HG02840 (cell line): ENCODE results near the gene IL6.
"Not testable (repeated sequence)": the region's sequence is repeated elsewhere in the genome, so short reads cannot be mapped to it uniquely, and the experiment has no call there.

Experiments used
- ATAC-seq: cut with Tn5 transposase; IDR thresholded peaks from one replicate; pipeline ENCODE4 v1.9.1; 2021; ENCODE audit warnings: mild to moderate bottlenecking, moderate library complexity, moderate number of reproducible peaks; ENCODE audit not compliant: unreplicated experiment, low FRiP score

Gene IL6

GRCh38 chr7:22726907-22727713 is at the start of gene IL6:
TSS of gene IL6 (plus strand) at chr7:22727200. CDS start at chr7:22727263, 63 bp downstream.
- ATAC-seq, result no peak

GRCh38 chr7:22677263-22677662 is 49.7 kb upstream of the IL6 start:
- not testable (repeated sequence) for ATAC-seq

- no peak for ATAC-seq
Observed at GRCh38 chr7:22677680-22678079, 49.3 kb upstream of the IL6 start.

GRCh38 chr7:22680482-22680911 is 46.5 kb upstream of the IL6 start:
- ATAC-seq, result no peak

- ATAC-seq, result no peak
Observed at GRCh38 chr7:22681312-22681711, 45.7 kb upstream of the IL6 start.

- no peak for ATAC-seq
Observed at GRCh38 chr7:22681852-22682657, 44.9 kb upstream of the IL6 start.

- ATAC-seq, result no peak
Observed at GRCh38 chr7:22683379-22683778, 43.6 kb upstream of the IL6 start.

- ATAC-seq, result no peak
Observed at GRCh38 chr7:22686620-22687019, 40.4 kb upstream of the IL6 start.

GRCh38 chr7:22688084-22688483 is 38.9 kb upstream of the IL6 start:
- no peak for ATAC-seq

GRCh38 chr7:22688934-22689333 is 38.1 kb upstream of the IL6 start:
- ATAC-seq, result not testable (repeated sequence)

GRCh38 chr7:22694597-22695207 is 32.3 kb upstream of the IL6 start:
- ATAC-seq, result peak; percentile 43

- ATAC-seq, result no peak
Observed at GRCh38 chr7:22695476-22696132, 31.4 kb upstream of the IL6 start.

- no peak for ATAC-seq
Observed at GRCh38 chr7:22696541-22697228, 30.3 kb upstream of the IL6 start.

- ATAC-seq, result no peak
Observed at GRCh38 chr7:22697322-22697859, 29.6 kb upstream of the IL6 start.

- peak; percentile 64 for ATAC-seq
Observed at GRCh38 chr7:22697876-22698606, 29.0 kb upstream of the IL6 start.

- ATAC-seq, result no peak
Observed at GRCh38 chr7:22698767-22699166, 28.2 kb upstream of the IL6 start.

GRCh38 chr7:22700559-22701002 is 26.4 kb upstream of the IL6 start:
- ATAC-seq, result no peak

- no peak for ATAC-seq
Observed at GRCh38 chr7:22702516-22702915, 24.5 kb upstream of the IL6 start.
